Activated CD8-positive, alpha-beta memory T cell treated with anti-CD3 and anti-CD28 coated beads, Interleukin-2, amount 50 U/mL, for 48 hours (primary cell): ENCODE results near the gene ACKR1.

Source experiments
- DNase-seq: peaks from one replicate; pipeline ENCODE4 v3.0.0-alpha.2; 2020

ACKR1 gene

DNA sequence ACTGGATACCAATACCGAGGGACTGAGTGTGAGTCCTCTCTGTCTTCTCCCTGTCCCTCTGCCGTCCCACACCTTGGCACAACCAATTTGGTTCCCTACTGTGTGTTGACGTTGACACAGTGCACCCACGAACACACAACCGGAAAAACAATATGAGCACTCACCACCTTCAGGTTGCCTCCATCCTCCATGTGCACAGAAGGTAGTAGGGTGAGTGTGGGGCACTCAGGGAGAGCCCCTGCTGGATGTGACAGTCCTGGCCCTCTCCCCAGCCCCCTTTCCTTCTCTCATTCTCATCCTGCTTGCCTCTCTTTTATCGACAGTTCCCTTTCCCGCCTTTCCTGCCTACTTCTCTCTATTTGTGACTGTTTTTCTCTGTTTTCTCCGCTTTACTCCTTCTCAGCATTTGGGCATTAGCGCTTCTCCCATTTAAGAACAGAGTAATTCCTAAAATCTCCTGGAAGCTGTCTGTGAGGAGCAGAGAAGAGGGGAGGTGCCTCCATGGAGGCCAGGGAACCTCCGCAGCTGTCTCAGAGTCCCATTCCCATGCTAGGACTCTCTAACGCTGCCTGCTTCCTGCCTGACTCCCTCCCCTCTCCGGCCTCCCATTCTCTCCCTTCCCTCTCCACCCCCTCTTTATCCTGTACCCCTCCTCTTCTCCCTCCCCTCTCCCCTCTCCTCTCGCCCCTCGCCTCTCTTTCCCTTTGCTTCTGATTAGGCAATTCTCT, 16.9 kb upstream of the ACKR1 start:
- no peak for DNase-seq

DNA sequence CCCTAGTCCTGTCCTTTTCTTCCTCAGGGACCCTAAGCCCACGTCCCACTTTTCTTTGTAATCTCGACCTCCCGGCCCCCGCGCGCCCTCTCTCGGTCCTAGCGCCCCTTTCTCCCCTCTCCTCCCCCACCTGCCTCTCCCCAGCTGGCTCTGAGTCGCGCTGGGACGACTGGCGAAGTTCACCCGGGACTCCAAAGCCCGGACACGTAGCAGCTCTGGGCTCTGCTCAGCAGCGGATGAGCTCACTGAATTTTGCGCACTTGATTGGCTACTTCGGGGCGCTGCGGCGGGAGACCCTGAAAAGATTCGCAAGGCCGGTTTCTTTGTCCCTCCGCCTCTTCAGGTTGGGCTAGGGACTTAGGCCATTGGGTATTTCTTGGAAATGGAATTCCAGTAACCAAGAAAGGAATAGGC, 16.3 kb upstream of the ACKR1 start:
- DNase-seq = no peak

DNA sequence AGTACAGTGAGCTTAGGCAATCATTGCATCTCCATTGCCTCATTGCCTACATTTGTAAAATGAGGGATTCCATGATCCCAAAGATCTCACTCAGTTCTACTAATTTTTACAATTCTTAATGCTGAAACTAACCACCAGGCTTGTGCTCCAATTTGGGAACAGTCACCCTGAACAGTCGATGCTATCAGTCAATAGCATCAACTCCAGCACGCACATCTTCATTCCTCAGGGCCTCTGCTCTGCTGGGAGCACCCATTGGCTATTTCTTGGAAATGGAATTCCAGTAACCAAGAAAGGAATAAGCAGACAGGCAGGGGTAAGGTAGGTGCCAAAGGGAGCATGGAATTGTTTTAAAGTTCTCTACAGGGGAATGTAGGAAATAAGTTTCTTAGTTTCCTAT, 14.2 kb upstream of the ACKR1 start:
- DNase-seq = no peak

DNA sequence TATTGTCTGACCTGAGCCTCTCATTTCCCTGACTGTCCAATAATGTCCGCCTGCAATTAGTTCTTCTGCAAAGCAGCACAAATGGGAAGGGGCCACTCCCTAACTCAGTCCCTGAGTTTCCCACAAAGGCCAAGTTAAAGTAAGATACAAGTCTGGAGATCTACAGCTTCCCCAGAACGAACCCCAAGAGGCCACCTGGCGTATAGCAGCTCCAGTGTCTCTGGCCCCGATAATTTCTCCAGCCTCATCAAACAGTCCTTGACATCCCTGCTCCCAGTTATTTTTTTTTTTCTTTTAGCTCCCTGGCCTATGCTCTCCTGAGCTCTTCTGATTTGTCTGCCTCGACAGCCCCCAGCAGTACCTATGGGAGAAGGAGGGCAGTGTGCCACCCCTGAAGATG, 8.1 kb upstream of the ACKR1 start:
- no peak for DNase-seq

DNA sequence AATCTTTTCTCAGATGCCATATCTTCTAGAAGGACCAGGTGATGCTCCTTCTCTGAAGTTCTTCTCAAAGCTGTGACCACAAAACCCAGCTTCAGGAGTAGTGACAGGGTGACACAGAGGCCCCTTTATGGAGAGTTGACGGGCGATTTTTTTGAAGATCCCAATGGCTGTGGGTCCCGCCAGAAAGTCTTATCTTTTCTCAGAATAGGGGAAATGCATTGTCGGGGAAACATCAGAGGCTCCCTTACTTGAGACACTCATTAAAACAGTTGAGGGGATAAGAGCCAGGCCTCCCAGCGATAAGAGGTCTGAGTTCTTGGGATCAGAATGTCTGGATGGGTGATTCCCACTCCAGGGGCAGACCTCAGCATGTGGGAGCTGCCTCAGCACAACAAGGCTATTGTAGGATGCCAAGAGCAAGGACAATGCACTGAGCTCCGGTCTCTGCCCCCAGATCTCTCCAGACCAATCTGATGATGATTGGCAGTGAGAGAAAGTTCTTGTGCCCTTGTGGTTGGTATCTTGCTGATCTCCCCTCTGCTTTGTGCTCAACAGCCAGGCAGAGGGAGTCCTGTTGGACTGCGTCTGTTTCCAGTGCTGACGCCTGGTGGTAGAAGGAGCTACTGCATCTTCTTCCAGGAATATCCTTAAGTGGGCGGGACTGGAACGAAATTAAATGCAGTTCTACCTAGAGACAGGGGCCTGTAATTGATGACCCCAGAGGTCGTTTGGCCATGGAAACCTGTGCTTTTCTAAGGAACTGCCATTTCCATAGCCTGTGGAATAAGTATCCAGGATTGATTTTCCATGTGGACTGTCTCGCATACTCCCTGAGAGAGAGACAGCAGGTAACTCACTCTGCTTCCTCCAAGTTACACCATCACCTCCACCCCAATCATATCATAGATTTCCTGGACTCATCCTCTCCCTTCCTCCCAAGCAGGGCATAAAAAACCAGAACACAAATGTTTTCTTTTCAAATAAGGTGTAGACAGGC, 6.8 kb upstream of the ACKR1 start:
- DNase-seq = peak; percentile 72

DNA sequence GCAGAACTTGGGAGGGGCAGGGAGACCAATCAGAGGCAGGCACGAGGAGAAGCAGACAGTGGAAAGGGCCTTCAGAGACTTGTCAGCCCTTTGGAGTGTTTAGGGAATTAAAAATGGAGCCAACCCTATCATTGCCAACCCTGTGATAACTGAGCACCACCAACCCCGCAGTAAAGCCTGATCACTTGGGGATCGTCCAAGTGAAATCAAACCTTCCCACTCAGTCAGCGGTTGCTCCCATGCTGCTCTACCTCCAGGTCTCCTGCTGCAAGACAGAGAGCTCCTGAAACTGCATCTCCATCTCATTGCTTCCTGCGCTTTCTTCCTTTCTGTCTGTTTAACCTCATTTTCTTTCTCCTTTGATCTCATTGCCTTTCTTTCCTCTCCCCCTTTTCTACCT, 4.8 kb upstream of the ACKR1 start:
- no peak for DNase-seq

DNA sequence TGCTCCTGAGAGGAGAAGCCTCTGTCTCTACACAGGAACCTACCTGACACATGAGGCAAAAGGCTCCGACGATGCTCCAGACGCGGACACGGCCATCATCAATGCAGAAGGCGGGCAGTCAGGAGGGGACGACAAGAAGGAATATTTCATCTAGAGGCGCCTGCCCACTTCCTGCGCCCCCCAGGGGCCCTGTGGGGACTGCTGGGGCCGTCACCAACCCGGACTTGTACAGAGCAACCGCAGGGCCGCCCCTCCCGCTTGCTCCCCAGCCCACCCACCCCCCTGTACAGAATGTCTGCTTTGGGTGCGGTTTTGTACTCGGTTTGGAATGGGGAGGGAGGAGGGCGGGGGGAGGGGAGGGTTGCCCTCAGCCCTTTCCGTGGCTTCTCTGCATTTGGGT, 3.9 kb upstream of the ACKR1 start:
- no peak for DNase-seq

DNA sequence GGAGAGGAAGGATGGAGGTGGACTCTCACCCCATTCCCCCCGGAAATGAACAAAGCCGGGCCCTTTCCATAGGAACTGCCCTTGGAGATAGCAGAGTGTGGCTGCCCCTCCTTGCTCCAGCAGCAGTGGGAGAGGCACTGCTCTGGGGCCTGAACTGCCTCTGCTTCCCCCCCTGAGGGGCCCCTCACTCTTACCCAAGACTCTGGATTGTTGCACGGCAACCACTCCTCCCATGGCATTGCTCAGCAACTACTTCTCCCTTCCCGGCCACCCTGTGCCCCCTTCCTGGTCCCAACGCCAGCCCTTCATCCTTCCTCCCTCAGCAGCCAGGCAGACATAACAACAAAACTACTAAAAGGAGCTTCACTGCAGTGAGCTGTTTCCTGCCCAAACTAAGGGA, 3.0 kb upstream of the ACKR1 start:
- DNase-seq = no peak

DNA sequence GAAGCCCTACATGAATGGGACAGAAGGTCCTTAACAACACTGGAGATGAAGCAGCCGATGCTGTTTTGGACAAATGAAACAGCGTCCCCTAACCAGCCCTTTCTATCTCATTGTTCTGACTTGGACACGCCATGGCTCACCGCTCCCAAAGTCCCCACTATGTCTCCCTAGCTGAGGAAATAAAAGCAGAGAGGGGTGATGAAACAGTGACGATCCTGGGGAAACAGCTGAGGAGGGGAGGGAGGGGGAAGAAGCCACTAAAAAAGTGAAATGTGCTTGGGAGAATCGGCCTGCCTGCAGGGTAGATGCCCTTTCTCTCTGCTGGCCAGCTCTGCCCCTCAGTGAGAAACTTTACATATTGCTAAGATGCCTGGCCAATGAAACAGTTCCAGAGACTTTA, 1.1 kb upstream of the ACKR1 start:
- no peak for DNase-seq

DNA sequence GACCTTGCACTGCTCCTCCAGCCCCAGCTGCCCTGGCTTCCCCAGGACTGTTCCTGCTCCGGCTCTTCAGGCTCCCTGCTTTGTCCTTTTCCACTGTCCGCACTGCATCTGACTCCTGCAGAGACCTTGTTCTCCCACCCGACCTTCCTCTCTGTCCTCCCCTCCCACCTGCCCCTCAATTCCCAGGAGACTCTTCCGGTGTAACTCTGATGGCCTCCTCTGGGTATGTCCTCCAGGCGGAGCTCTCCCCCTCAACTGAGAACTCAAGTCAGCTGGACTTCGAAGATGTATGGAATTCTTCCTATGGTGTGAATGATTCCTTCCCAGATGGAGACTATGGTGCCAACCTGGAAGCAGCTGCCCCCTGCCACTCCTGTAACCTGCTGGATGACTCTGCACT, 550 bp downstream of the ACKR1 start:
- no peak for DNase-seq

DNA sequence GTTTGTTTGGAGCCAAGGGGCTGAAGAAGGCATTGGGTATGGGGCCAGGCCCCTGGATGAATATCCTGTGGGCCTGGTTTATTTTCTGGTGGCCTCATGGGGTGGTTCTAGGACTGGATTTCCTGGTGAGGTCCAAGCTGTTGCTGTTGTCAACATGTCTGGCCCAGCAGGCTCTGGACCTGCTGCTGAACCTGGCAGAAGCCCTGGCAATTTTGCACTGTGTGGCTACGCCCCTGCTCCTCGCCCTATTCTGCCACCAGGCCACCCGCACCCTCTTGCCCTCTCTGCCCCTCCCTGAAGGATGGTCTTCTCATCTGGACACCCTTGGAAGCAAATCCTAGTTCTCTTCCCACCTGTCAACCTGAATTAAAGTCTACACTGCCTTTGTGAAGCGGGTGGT, 1.4 kb downstream of the ACKR1 start:
- no peak for DNase-seq

DNA sequence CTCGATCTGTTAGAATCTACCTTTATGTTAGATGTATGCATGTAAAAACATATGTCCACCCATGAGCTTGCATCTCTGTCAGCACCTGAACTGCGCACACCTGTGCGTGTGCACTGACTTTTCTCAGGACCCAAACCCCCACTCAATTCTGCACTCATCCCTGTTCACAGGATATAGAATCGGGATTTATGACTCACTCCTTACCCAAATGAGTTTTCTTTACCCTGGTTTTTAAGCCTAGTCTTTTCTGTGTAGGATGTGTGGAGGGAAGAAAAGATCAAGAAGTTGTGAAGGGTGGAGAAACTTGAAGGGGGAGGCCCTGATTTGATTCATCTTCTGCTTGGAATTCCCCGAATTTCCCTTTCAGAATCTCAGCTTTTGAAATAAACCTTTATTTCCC, 2.4 kb downstream of the ACKR1 start:
- no peak for DNase-seq

DNA sequence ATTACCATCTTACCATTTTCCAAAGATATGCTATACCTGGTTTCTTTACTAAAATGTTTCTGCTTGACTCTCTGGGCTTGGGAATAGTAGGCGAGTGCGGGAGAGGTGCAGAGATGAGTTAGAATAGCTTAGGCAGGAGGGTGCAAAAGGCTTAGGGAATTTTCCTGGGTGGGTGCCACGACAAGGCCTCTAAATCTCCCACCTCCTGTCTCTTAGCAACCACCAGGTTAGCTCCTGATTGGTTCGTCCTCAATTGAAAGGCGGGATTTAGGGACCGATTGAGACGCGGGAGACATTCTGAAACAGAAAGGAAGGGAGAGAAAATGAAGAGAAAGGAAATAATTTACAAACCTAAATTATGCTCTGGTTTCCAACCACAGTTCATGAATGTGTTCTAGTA, 3.1 kb downstream of the ACKR1 start:
- no peak for DNase-seq

DNA sequence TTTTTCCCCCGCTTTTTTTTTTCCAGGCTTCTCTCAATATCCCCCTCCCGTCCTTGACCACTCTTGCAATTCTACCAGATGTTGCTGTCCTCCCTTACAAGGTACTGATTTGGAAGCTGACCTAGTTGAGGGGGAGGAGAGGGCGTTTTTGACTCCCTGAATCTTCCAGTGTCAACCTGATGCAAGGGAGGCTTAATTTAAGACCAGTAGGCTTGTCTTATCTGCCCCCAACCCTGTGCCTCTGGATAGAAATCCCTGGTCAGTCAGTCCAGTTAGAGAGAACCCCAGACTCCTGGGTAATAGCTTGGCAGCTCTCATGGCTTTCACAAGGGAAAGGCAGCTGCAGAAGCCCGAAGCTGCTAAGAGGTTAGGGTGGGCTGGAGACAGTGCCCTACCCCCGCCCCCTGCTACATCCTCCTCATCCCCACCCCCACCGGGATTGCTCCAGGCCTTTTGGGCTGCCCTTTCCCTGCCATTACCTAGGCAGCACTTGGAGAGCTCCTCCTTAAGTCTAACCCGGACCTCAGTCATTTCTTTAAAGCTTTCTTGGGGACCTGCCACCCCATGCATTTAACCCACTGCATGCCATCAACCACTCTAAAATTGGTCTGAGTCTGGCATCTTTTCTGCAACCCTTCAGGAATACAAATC, 3.6 kb downstream of the ACKR1 start:
- DNase-seq = no peak

DNA sequence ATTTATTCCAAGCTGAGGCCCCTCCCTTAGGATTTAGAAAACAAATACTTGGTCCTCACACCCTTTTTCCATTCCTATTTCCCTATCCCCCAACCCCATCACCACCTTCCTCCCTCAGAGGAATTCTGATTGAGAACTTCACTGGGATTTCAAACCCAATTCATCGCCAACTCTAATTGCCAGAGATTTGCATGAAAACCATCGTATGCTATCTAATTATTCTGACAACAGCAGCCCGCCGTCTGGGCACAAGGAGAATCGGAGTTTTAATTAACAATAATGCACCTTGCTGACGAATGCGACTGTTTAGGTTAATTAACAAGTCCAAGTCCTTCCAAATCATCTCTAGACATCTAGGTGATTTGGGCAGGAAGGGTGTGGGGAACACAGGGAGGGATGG, 4.4 kb downstream of the ACKR1 start:
- DNase-seq = no peak

DNA sequence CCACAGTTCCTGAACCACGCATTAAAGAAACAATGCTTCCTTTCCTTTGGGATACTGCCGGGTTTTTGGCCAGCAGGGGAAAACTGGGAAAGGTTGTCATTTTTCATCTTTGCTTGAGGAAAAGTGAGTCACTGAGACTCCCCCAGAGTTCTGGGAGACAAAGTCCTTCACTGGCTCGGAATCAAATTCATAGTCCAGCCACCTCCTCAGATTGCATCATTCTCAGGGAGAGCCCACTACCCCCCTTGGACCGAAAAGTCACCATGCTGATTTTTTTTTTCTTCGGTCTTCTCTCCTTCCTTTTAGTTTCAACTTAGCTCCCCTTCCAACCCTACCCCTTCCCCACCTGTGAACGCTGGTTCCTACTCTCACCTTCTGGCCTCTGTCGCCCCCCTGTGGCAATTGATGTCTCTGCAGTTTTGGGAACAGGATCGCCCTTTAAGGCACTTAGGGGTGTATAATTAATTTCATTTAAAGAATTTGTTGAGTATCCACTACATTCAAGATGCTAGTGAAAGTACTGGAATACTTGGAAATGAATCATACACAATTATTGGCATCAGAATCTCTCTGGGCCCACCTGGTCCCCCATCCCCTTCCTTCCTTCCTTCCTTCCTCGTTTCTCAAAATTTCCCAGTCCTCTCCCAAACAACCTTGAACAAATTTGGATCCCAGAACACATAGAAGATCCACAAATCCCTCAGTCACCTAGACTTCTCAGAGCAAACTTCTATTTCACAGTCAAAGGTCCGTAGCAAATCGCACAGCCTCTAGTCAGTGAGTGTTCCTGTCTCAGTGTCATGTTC, 6.9 kb downstream of the ACKR1 start:
- peak; percentile 81 for DNase-seq

DNA sequence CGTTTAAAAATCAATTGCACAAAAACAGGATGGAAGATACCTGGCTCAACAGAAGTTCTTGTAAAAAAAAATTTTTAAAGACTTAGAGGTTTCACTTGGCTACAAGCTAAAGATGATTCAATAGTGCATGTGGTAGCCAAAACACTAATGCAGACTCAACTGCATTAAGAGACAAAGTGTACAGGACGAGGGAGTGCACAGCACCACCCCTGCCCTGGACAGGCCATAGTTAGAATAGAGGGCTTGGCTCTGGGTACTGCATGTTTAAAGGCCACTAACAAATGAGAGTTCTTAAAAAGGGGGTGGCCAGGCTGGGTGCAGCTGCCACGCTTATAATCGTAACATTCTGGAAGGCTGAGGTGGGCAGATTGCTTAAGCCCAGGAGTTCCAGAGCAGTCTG, 7.9 kb downstream of the ACKR1 start:
- DNase-seq = no peak

DNA sequence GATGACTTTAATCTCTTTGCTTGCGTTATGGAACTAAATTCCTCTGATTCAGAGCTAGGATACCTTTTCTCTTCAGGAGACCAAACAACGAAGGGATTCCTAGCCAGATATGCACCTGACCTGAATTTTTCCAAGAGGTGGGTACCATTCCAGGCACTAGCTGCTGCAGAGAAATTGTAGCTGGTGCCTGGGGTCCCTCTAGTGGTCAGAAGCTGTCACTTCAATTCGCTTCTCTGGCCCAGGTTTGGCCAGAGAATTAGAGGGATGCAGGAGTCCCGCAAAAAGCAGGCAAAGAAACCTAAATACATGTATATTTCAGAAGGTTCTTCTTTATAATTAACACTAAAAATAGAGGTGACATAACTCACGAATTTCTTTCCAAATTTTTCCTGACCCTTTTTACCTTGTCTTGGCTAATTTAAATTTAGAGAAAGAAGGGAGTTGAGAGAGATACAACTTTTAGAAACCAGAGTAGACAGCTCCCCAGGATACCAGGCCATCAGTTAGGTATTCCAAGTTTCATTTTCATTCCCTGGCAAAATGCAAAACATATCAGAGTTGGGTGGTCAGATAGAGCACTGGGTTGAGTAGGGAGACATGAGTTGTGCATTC, 9.6 kb downstream of the ACKR1 start:
- DNase-seq = peak; percentile 61

DNA sequence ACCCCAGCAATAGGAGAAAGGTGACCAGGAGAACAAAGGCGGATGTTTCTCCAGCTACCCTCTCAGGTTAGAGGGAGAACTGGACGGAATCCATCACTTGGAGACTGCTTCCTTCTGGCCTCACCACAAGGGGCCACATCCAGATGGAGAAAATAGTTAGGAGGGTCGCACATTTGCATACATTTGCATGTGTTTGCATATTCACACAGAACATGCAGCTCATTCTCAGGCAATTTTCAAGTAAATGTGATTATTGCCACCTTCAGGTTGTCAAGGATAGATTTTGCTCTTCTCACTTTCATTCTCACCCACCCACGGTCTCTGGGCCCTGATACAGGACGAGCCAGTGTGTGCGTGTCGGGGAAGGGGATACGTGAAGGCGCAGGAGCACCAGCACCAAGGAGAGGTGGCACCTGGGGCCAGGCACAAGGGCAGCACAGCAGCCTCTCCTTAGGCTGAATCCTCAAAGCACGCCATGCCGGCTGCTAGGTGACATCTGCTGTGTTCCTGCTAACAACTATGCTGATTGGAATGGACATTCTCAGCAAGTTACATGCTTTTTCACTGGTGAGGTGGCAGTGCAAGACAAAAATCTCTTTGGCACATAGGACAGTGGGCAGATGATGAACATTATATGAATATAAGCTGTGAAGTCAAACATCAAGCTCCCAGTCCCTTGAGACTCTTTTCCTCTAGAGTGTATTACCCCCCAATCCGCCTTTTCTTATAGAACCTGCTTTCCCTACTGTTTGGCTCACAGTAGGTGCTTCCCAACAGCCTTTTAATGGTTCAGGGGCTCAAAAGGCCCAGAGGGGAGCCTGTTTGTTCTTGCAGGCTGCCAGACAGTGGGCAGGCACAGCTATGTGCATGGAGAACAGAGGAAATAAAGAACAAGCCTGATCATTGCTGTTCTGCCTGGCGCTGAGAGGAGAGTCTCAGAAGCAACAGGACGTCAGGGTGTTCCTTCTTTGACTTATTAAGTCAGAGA, 14.3 kb downstream of the ACKR1 start:
- no peak for DNase-seq

DNA sequence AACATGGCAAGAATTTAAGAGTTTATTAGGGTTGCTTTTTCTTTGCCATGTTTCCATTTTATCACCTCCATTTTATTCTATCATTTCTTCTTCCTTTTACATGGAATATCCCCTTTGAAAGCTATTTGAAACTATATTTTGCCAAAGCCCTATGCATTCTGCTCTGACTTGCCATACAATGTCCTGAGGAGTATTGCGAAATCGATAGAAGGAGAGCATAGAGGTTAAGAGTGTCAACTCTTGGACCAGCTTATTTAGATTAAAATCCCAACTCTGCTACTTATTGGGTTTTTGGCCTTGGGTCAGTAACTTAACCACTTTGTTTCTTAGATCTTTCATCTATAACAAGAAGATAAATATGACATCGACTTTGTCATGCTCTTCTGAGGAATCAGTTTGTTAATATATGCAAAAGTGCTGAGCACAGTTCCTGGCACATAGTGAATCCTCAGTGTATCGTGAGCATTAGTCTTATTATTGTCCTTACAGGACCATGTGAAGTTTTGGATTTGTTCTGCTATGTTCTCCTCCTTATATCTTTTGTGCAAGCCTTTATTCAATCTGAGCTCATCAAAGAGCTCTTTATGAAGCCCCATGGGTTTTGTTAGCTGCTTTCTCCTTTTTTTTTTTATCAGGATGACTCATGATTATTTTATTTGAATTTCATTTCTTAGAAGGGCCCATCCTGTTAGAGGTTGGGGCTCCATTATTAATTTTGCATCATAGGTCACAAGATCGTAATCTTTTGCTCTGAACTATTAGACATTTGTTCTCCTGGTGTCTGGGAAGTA, 17.6 kb downstream of the ACKR1 start:
- no peak for DNase-seq
